GM12878 (cell line): Measurements from ENCODE around the gene RAMP1. TPM values are rescaled to one million over a fixed set of nuclear protein-coding genes. Genes with fewer than 3 reads are reported as not detected.

Source experiments
- ATAC-seq: fragments of 200-7000 bp; cut with Tn5 transposase; 3 replicates; pipeline ENCODE4 v1.9.1; 2020; ENCODE audit warnings: mild to moderate bottlenecking, moderate library complexity
- BruUV-seq: library from RNA; stranded (reverse); fragments of 400-500 nt; replicated peaks from 2 replicates; lab custom pipeline; 2021; lab: Mats Ljungman, UMichigan
- CTCF ChIA-PET: fragments of 300-600 bp; sonication (Branson Sonifier 250); formaldehyde crosslinking; extraction: SDS; loops from one replicate; lab custom pipeline; 2021; ENCODE audit warnings: inconsistent platforms; lab: Yijun Ruan, JAX
- POLR2A ChIA-PET: fragments of 350-600 bp; formaldehyde crosslinking; extraction: SDS; loops from one replicate; lab custom pipeline; 2021; ENCODE audit warnings: inconsistent platforms; lab: Charles Lee
- RAD21 ChIA-PET: fragments of 300-600 bp; sonication (Branson Sonifier 250); formaldehyde crosslinking; loops from one replicate; lab custom pipeline; 2023; ENCODE audit warnings: antibody characterized with exemption; ENCODE audit not compliant: unreplicated experiment; lab: Charles Lee
- SMC1A ChIA-PET: fragments of 300-600 bp; sonication (Branson Sonifier 250); formaldehyde crosslinking; loops from one replicate; lab custom pipeline; 2023; ENCODE audit not compliant: unreplicated experiment, uncharacterized antibody; lab: Charles Lee
- DNase-seq: peaks from one replicate; pipeline ENCODE4 v3.0.0-alpha.2; 2011; ENCODE audit warnings: low read depth, low spot score
- FAIRE-seq: peaks from 3 replicates; lab custom pipeline; 2011; peaks lifted over from hg19 to GRCh38; lab: Jason Lieb, UNC
- H2AFZ ChIP-seq: 2 replicates; pipeline ENCODE4 v1.6.0; 2011; ENCODE audit warnings: low read depth, low read length, control low read depth; ENCODE audit not compliant: control insufficient read depth
- H3K27ac ChIP-seq: 2 replicates; pipeline ENCODE4 v1.5.1; 2011; ENCODE audit warnings: control low read depth; ENCODE audit not compliant: control insufficient read depth, insufficient read depth
- H3K27me3 ChIP-seq, 2 experiments: replicated peaks in 1 of 2; 2 replicates each; pipeline versions ENCODE4 v1.6.0 to v1.6.1; 2011; ENCODE audit warnings: low read length in 1 of 2; ENCODE audit not compliant: control insufficient read depth in 2 of 2, insufficient read depth in 2 of 2
- H3K36me3 ChIP-seq, 2 experiments: 2 replicates each; pipeline ENCODE4 v1.5.1; 2011; ENCODE audit warnings: low read length in 1 of 2; ENCODE audit not compliant: control insufficient read depth in 2 of 2, insufficient read depth in 2 of 2
- H3K4me1 ChIP-seq: 2 replicates; pipeline ENCODE4 v1.6.1; 2011; ENCODE audit warnings: mild to moderate bottlenecking, low read length, moderate library complexity, mixed read lengths; ENCODE audit not compliant: control insufficient read depth, insufficient read depth
- H3K4me2 ChIP-seq: 2 replicates; pipeline ENCODE4 v1.6.0; 2011; ENCODE audit warnings: control low read depth; ENCODE audit not compliant: control insufficient read depth, insufficient read depth
- H3K4me3 ChIP-seq: fragments of 200-600 bp; sonication (generic); 2 replicates; pipeline ENCODE4 v1.5.1; 2016
- H3K79me2 ChIP-seq: 2 replicates; pipeline ENCODE4 v1.6.0; 2011; ENCODE audit warnings: low read length; ENCODE audit not compliant: control insufficient read depth, insufficient read depth
- H3K9ac ChIP-seq: 2 replicates; pipeline ENCODE4 v1.8.0; 2011; ENCODE audit warnings: low read length, control low read depth, mixed read lengths; ENCODE audit not compliant: control insufficient read depth, insufficient read depth
- H3K9me3 ChIP-seq: replicated peaks from 3 replicates; pipeline ENCODE4 v1.5.1; 2011; ENCODE audit warnings: mild to moderate bottlenecking, low read length; ENCODE audit not compliant: control insufficient read depth, insufficient read depth
- H4K20me1 ChIP-seq: 2 replicates; pipeline ENCODE4 v1.6.0; 2011; ENCODE audit not compliant: control insufficient read depth, insufficient read depth
- CEBPB ChIP-seq, 2 experiments: fragments of 150-350 bp in 1 of 2; IDR thresholded peaks; 2 replicates each; pipeline ENCODE4 v1.6.1; 2012 to 2014; ENCODE audit warnings: low read depth in 2 of 2, low read length in 2 of 2, borderline replicate concordance in 1 of 2, inconsistent platforms in 1 of 2
- GATAD2B ChIP-seq: fragments of 450-650 bp; conservative IDR thresholded peaks from 2 replicates; pipeline ENCODE4 v1.6.1; 2017; ENCODE audit warnings: low read depth, mild to moderate bottlenecking, moderate library complexity
- HDAC6 ChIP-seq: fragments of 200-600 bp; sonication (generic); IDR thresholded peaks from one replicate; pipeline ENCODE4 v1.8.0; 2017; ENCODE audit warnings: antibody characterized with exemption; ENCODE audit not compliant: unreplicated experiment
- MXI1 ChIP-seq: fragments of 150-350 bp; IDR thresholded peaks from 2 replicates; pipeline ENCODE4 v1.6.1; 2011; ENCODE audit warnings: low read depth, mild to moderate bottlenecking, inconsistent platforms, low read length, improper control_type of control experiment
- MYC ChIP-seq: IDR thresholded peaks from 2 replicates; pipeline ENCODE4 v1.6.1; 2011; ENCODE audit warnings: mild to moderate bottlenecking, low read length, moderate library complexity, inconsistent platforms; ENCODE audit not compliant: insufficient read depth, insufficient replicate concordance, insufficient read length, severe bottlenecking
- NR2C1 ChIP-seq: fragments of 450-650 bp; IDR thresholded peaks from 2 replicates; pipeline ENCODE4 v1.6.1; 2017; ENCODE audit warnings: antibody characterized with exemption, mild to moderate bottlenecking, moderate library complexity
- NR2C2 ChIP-seq: IDR thresholded peaks from 2 replicates; pipeline ENCODE4 v1.6.1; 2011; ENCODE audit warnings: borderline replicate concordance, low read depth; ENCODE audit not compliant: control insufficient read depth, insufficient read length
- PKNOX1 ChIP-seq: fragments of 450-650 bp; IDR thresholded peaks from 2 replicates; pipeline ENCODE4 v1.6.1; 2016; ENCODE audit warnings: mild to moderate bottlenecking
- PML ChIP-seq: IDR thresholded peaks from 2 replicates; pipeline ENCODE4 v1.6.1; 2012; ENCODE audit warnings: low read length, inconsistent platforms
- SMC3 ChIP-seq: IDR thresholded peaks from 2 replicates; pipeline ENCODE4 v1.6.1; 2011; ENCODE audit warnings: low read length, improper control_type of control experiment, borderline replicate concordance
- SREBF2 ChIP-seq: IDR thresholded peaks from 2 replicates; pipeline ENCODE4 v1.6.1; 2012; ENCODE audit warnings: mild to moderate bottlenecking, low read length
- SRF ChIP-seq, 2 experiments: IDR thresholded peaks; 2 replicates each; pipeline ENCODE4 v1.6.1; 2011; ENCODE audit warnings: low read depth in 2 of 2, low read length in 2 of 2, mild to moderate bottlenecking in 1 of 2, moderate library complexity in 1 of 2
- STAT3 ChIP-seq: IDR thresholded peaks from 2 replicates; pipeline ENCODE4 v1.6.1; 2011; ENCODE audit warnings: low read depth, low read length, improper control_type of control experiment
- TCF12 ChIP-seq: IDR thresholded peaks from 2 replicates; pipeline ENCODE4 v1.6.1; 2011; ENCODE audit warnings: low read depth, mild to moderate bottlenecking, low read length
- USF2 ChIP-seq: IDR thresholded peaks from 2 replicates; pipeline ENCODE4 v1.6.1; 2011; ENCODE audit warnings: low read depth, low read length, improper control_type of control experiment, borderline replicate concordance
- YBX1 ChIP-seq: fragments of 450-650 bp; IDR thresholded peaks from 2 replicates; pipeline ENCODE4 v1.6.1; 2016; ENCODE audit warnings: antibody characterized with exemption
- YY1 ChIP-seq: IDR thresholded peaks from 2 replicates; pipeline ENCODE4 v1.6.1; 2011; ENCODE audit warnings: low read depth, mild to moderate bottlenecking, low read length
- ZNF274 ChIP-seq: IDR thresholded peaks from one replicate; pipeline ENCODE4 v1.8.0; 2011; ENCODE audit not compliant: insufficient read length, insufficient read depth
- ZNF384 ChIP-seq: IDR thresholded peaks from 2 replicates; pipeline ENCODE4 v1.6.1; 2012; ENCODE audit warnings: low read depth, mild to moderate bottlenecking, low read length, improper control_type of control experiment, borderline replicate concordance
- WGBS: methylation state at CpG from one replicate; pipeline ENCODE4 v1.1.6; 2016; ENCODE audit warnings: low lambda C conversion rate; ENCODE audit not compliant: insufficient replicate concordance, insufficient coverage; ENCODE audit errors: missing lambda C conversion rate; 5-methylcytosine and 5-hydroxymethylcytosine counted together
- in situ Hi-C: fragments of 300-500 bp; cut with MboI; formaldehyde crosslinking; loops from 9 replicates; pipeline ENCODE4 v1.14.3; 2018; ENCODE audit warnings: mixed read lengths
- intact Hi-C: fragments of 100-400 bp; cut with micrococcal nuclease; formaldehyde crosslinking; loops from one replicate; pipeline ENCODE4 v1.14.2; 2022; ENCODE audit not compliant: unreplicated experiment
- polyA plus RNA-seq, 11 experiments: library from polyadenylated mRNA; depleted of rRNA in 4 of 11; unstranded in 6 of 11; stranded (reverse) in 5 of 11; fragments of >200 nt; fragmentation: Nextera tagmentation in 4 of 11; fragmentation: Illumina TruSeq in 1 of 11; extraction: Ambion mirVana in 4 of 11; extraction: Trizol in 1 of 11; gene quantifications; 1 replicate in 1 of 11; 2 replicates in 10 of 11; pipeline versions ENCODE4 v1.2.1 to v1.2.3, GENCODE V29; 2011 to 2016; ENCODE audit warnings: inconsistent platforms in 2 of 11, missing spikeins in 2 of 11, low read depth in 1 of 11
- total RNA-seq, 4 experiments: library from RNA; depleted of rRNA in 3 of 4; stranded (reverse); fragments of >200 nt in 3 of 4; fragmentation: Illumina TruSeq in 1 of 4; extraction: Trizol in 1 of 4; gene quantifications; 2 replicates each; pipeline versions ENCODE4 v1.2.1 to v1.2.3, GENCODE V29; 2013 to 2021
- TF ChIP-seq, protein P1 (sequence below): fragments of 450-650 bp; IDR thresholded peaks from 2 replicates; pipeline ENCODE4 v1.6.1; 2017; ENCODE audit warnings: mild to moderate bottlenecking

The RAMP1 gene
- total and polyA plus RNA-seq, 10 of the 15 experiments (the other 5 are each of a cell fraction or from before 2014, with no cell fraction given) = 0.11 to 0.19 (median 0.12) TPM; not detected in 7

DNA sequence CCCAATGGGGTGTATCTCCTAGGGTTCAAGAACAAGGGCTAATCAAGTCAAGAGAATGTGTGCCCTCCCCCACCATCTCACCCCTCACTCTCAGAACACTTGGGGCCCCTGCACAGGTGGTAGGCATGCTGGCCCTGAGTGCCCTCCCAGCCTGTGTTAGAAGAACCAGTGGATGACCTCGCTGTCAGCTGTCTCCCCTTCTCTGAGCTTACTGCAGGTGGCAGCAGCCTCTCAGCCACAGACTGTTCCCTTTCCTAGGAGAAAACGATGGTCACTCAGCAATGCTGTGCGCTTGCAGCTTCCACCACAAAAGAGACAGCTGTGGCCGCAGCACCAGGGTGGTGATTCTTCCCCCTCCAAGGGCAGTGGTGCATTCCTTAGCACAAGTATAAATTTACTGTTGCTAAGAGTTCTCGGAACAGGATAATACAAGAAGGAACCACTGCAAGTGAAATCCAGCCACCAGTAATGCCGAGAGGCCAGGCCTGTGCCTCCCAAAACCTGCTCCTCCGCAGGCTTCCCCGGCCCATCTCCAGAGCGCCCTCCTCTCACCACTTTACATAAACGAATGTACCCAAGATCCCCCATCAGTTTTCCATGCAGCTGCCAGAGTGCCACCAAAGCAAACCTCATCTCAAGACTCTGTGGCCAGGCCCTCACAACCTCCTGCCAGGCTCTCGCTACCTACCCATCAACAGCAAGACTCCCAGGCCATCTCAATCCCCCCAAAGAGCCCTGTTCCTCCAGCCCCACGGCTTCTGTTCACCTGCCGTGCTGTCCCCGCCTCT lies 935 bp upstream of the RAMP1 start:
- POLR2A ChIA-PET = interaction anchor here (0.6 kb wide), 1 partner anchor 316 kb away, joined by 6 read pairs; no protein-coding TSS in a partner anchor
- Histone ChIP-seq H3K36me3 (no peaks in the 10 kb centered on the region), H3K79me2 (no peaks in the 10 kb centered on the region), H3K9me3 (no peaks in the 10 kb centered on the region), H3K27me3 (peaks cover 4 to 13% of the 10 kb centered on the region in 2 experiments), H4K20me1 (no peaks in the 10 kb centered on the region), H3K9ac (no peak overlapping the region), H3K27ac (no peak overlapping the region), H3K4me2 (no peak overlapping the region), H3K4me1 (no peaks in the 10 kb centered on the region), H3K4me3 (no peak overlapping the region), H2AFZ (no peak overlapping the region)
- in situ Hi-C loops = loop anchor here (5.0 kb wide), 1 partner anchor 404 kb away; no protein-coding TSS in a partner anchor
- DNase-seq (peak; percentile 11), FAIRE-seq (peak; percentile 79), ATAC-seq (peak; percentile 97)
- intact Hi-C loops = loop anchor here (5.0 kb wide), 1 partner anchor 404 kb away; no protein-coding TSS in a partner anchor
- CTCF ChIA-PET = interaction anchor here (0.6 to 1.5 kb wide), 14 partner anchors 44 to 406 kb away, joined by 3 to 10 read pairs (median 4); partner anchors contain the start of gene HES6
- 45% methylated on average over 14 of the region's 14 CpGs for WGBS
- no TSS peak for BruUV-seq
- RAD21 ChIA-PET = interaction anchor here (1.0 to 1.5 kb wide), 8 partner anchors 40 to 407 kb away, joined by 3 to 7 read pairs (median 3); no protein-coding TSS in a partner anchor
- SMC1A ChIA-PET = interaction anchor here (1.0 to 1.4 kb wide), 9 partner anchors 40 to 405 kb away, joined by 3 to 7 read pairs (median 4); no protein-coding TSS in a partner anchor
- TF ChIP-seq CEBPB (IDR thresholded peaks at IDR 0.05; ENCODE audit: borderline replicate concordance in 1 of 2, low read depth in 2 of 2, low read length in 2 of 2) (no peak), PML (no peak), YBX1 (no peak), TCF12 (no peak), HDAC6 (no peak), SREBF2 (no peak), ZNF274 (no peak), MYC (no peak), ZNF384 (no peak), GATAD2B (no peak), PKNOX1 (peak; percentile 21; the same call in 1 of the 2 replicates), NR2C2 (no peak), STAT3 (no peak), NR2C1 (no peak), YY1 (peak; percentile 43; the same call in 1 of the 2 replicates), USF2 (no peak), MXI1 (no peak), SRF (IDR thresholded peaks at IDR 0.05; ENCODE audit: low read depth in 2 of 2, low read length in 2 of 2) (no peak), SMC3 (peak; percentile 80)
- TF ChIP-seq, protein P1, sequence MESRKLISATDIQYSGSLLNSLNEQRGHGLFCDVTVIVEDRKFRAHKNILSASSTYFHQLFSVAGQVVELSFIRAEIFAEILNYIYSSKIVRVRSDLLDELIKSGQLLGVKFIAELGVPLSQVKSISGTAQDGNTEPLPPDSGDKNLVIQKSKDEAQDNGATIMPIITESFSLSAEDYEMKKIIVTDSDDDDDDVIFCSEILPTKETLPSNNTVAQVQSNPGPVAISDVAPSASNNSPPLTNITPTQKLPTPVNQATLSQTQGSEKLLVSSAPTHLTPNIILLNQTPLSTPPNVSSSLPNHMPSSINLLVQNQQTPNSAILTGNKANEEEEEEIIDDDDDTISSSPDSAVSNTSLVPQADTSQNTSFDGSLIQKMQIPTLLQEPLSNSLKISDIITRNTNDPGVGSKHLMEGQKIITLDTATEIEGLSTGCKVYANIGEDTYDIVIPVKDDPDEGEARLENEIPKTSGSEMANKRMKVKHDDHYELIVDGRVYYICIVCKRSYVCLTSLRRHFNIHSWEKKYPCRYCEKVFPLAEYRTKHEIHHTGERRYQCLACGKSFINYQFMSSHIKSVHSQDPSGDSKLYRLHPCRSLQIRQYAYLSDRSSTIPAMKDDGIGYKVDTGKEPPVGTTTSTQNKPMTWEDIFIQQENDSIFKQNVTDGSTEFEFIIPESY = no peak
